Esophagus squamous epithelium (tissue), 5 donors: Measurements from ENCODE around the gene FEZ2. TPM values are rescaled to one million over a fixed set of nuclear protein-coding genes. Genes with fewer than 3 reads are reported as not detected.

ENCODE experiments used
- DNase-seq: peaks from one replicate; lab custom pipeline; 2025; lab: John Stamatoyannopoulos, UW
- H3K27ac ChIP-seq, 4 donors: fragments of 200-600 bp; sonication (generic); one replicate each; pipeline ENCODE4 v1.5.1; 2016 to 2019; ENCODE audit warnings: mild to moderate bottlenecking in 1 of 4
- H3K27me3 ChIP-seq, 4 donors: fragments of 200-600 bp; sonication (generic); 1 replicate in 3 of 4; 2 replicates in 1 of 4; pipeline versions ENCODE4 v1.5.1 to v1.6.0; 2017 to 2021; ENCODE audit warnings: antibody characterized with exemption in 1 of 4
- H3K36me3 ChIP-seq, 3 donors: fragments of 200-600 bp; sonication (generic); one replicate each; pipeline ENCODE4 v1.5.1; 2016 to 2019
- H3K4me1 ChIP-seq, 3 donors: fragments of 200-600 bp; sonication (generic); one replicate each; pipeline ENCODE4 v1.5.1; 2017 to 2019
- H3K4me3 ChIP-seq, 4 donors: fragments of 200-600 bp; sonication (generic); 1 replicate in 3 of 4; 2 replicates in 1 of 4; pipeline ENCODE4 v1.5.1; 2016 to 2019; ENCODE audit warnings: mild to moderate bottlenecking in 2 of 4, moderate library complexity in 1 of 4
- H3K9me3 ChIP-seq, 3 donors: fragments of 200-600 bp; sonication (generic); one replicate each; pipeline ENCODE4 v1.5.1; 2016 to 2019
- POLR2A ChIP-seq, 4 donors: fragments of 450-650 bp; IDR thresholded peaks; one replicate each; pipeline ENCODE4 v1.6.1; 2017; ENCODE audit warnings: antibody characterized with exemption in 4 of 4, mild to moderate bottlenecking in 4 of 4, moderate library complexity in 3 of 4
- WGBS, 2 donors: methylation state at CpG; one replicate each; pipeline ENCODE4 v1.1.5; 2018; 5-methylcytosine and 5-hydroxymethylcytosine counted together
- intact Hi-C: fragments of 100-400 bp; cut with DNase I; formaldehyde crosslinking; loops from one replicate; pipeline ENCODE4 v1.15.0; 2022
- total RNA-seq, 4 donors: library from RNA; depleted of rRNA; stranded (reverse); fragments of >200 nt; gene quantifications; one replicate each; pipeline ENCODE4 v1.1.0, GENCODE V29; 2016
- TF ChIP-seq, protein P1 (sequence below), 6 experiments: fragments of 450-650 bp in 4 of 6; fragments of 200-600 bp in 2 of 6; sonication (generic) in 2 of 6; IDR thresholded peaks; one replicate each; pipeline ENCODE4 v1.5.1; 2016 to 2019; ENCODE audit warnings: antibody characterized with exemption in 6 of 6, mild to moderate bottlenecking in 4 of 6, moderate library complexity in 4 of 6
- donor health status: DM: yes; HTN: yes; CAD: no.

The FEZ2 gene
- total RNA-seq, 4 donors from 2014 or later, result 9.2 to 34.9 (median 26.4) TPM

- no peaks in the 10 kb centered on the region for H3K27me3 ChIP-seq
- H3K36me3 ChIP-seq, result peaks cover 7 to 92% (median 15%) of the 10 kb centered on the region in 3 donors
- TF ChIP-seq POLR2A (IDR thresholded peaks at IDR 0.05), result no peak
- TF ChIP-seq, protein P1, sequence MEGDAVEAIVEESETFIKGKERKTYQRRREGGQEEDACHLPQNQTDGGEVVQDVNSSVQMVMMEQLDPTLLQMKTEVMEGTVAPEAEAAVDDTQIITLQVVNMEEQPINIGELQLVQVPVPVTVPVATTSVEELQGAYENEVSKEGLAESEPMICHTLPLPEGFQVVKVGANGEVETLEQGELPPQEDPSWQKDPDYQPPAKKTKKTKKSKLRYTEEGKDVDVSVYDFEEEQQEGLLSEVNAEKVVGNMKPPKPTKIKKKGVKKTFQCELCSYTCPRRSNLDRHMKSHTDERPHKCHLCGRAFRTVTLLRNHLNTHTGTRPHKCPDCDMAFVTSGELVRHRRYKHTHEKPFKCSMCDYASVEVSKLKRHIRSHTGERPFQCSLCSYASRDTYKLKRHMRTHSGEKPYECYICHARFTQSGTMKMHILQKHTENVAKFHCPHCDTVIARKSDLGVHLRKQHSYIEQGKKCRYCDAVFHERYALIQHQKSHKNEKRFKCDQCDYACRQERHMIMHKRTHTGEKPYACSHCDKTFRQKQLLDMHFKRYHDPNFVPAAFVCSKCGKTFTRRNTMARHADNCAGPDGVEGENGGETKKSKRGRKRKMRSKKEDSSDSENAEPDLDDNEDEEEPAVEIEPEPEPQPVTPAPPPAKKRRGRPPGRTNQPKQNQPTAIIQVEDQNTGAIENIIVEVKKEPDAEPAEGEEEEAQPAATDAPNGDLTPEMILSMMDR (IDR thresholded peaks at IDR 0.05), result no peak
- WGBS, 2 donors, result 81 to 93% methylated on average over 2 of the region's 2 CpGs
- no peaks in the 10 kb centered on the region for H3K9me3 ChIP-seq
- H3K4me3 ChIP-seq, result no peak overlapping the region
- H3K27ac ChIP-seq, result no peak overlapping the region
- intact Hi-C loops, result no loop called here
- DNase-seq, result no peak
- no peaks in the 10 kb centered on the region for H3K4me1 ChIP-seq
Measured at GRCh38 chr2:36513661-36514060, 84.3 kb downstream of the FEZ2 start.

DNA sequence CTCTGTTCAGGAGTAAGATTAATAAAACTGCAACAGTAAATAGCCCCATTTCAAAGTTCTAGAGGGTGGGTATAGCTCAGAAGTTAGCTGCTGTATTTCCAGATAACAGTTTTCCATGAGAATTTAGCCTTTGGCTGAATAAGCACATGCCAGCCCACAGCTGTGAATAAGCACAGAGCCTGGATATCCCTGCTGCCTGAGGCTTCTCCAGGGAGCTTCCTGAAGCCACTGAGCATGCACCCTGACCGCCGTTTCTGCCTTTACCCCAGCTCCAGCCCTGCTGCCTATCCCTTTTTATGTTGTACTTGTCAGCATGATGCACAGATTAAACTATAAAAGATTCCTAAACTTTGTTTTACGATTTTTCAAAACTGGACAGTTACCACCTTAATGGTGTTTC, 85.3 kb downstream of the FEZ2 start:
- Histone ChIP-seq H3K4me1 (no peaks in the 10 kb centered on the region), H3K27me3 (no peaks in the 10 kb centered on the region), H3K27ac (no peak overlapping the region), H3K36me3 (peaks cover 7 to 83% (median 15%) of the 10 kb centered on the region in 3 donors), H3K4me3 (no peak overlapping the region), H3K9me3 (no peaks in the 10 kb centered on the region)
- DNase-seq, result no peak
- 77 to 82% methylated on average over 3 of the region's 3 CpGs for WGBS, 2 donors
- intact Hi-C loops, result no loop called here
- no peak for TF ChIP-seq POLR2A (IDR thresholded peaks at IDR 0.05)
- TF ChIP-seq, protein P1 (IDR thresholded peaks at IDR 0.05), result no peak

GRCh38 chr2:36511858-36512603, 85.9 kb downstream of the FEZ2 start:
- Histone ChIP-seq H3K27me3 (no peaks in the 10 kb centered on the region), H3K27ac (no peak overlapping the region), H3K4me3 (no peak overlapping the region), H3K9me3 (no peaks in the 10 kb centered on the region), H3K36me3 (peaks cover 2 to 76% (median 9%) of the 10 kb centered on the region in 3 donors), H3K4me1 (no peaks in the 10 kb centered on the region)
- DNase-seq, result no peak
- WGBS, 2 donors, result 86% methylated on average over 9 of the region's 9 CpGs
- TF ChIP-seq, protein P1 (IDR thresholded peaks at IDR 0.05), result no peak
- no peak for TF ChIP-seq POLR2A (IDR thresholded peaks at IDR 0.05)
- intact Hi-C loops, result no loop called here

DNA sequence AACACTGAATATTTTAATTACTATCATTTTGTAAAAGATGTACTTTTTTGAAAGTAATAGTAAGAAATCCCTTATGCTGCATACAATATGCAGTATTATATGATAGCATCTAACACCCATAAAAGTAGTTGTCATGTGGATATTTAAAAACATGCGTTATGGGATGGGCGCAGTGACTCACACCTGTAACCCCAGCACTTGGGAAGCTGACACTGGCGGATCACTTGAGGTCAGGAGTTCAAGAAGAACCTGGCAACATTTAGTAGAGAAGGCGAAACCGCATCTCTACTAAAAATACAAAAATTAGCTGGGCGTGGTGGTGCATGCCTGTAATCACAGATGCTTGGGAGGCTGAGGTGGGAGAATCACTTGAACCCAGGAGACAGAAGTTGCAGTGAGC, 88.9 kb downstream of the FEZ2 start:
- intact Hi-C loops, result loop anchor here (5.0 kb wide), 1 partner anchor 157 kb away; no protein-coding TSS in a partner anchor
- Histone ChIP-seq H3K9me3 (no peaks in the 10 kb centered on the region), H3K27ac (no peak overlapping the region), H3K4me3 (no peak overlapping the region), H3K27me3 (no peaks in the 10 kb centered on the region), H3K36me3 (peaks cover 0 to 59% (median 8%) of the 10 kb centered on the region in 3 donors), H3K4me1 (no peaks in the 10 kb centered on the region)
- TF ChIP-seq, protein P1 (IDR thresholded peaks at IDR 0.05), result no peak
- TF ChIP-seq POLR2A (IDR thresholded peaks at IDR 0.05), result no peak
- no peak for DNase-seq
- 73 to 79% methylated on average over 6 of the region's 6 CpGs for WGBS, 2 donors

DNA sequence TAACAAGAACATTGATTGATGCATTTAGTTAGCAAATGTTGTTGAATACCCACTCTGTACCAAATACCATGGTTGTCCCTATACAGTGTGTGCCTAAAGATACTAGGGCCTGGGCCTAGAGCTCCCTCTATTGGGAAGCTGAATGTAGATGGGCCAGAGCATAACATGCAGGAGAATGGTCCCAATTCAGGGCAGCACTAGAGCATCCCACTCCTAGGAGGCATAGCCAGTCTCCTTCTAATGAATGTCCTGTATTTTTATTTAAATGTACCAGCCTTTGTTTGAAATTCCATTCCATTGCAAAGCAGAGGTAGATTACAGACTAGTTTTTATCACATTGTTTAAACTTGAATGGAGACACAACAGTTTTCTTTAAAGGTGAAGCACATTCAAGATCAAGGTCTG, 90.6 kb downstream of the FEZ2 start:
- Histone ChIP-seq H3K4me3 (no peak overlapping the region), H3K27ac (no peak overlapping the region)
- DNase-seq, result no peak

More for the DNA sequence above, 90.6 kb downstream of the FEZ2 start:
- peaks cover 0 to 59% (median 0%) of the 10 kb centered on the region in 3 donors for H3K36me3 ChIP-seq
- no peak for TF ChIP-seq POLR2A (IDR thresholded peaks at IDR 0.05)
- TF ChIP-seq, protein P1 (IDR thresholded peaks at IDR 0.05), result peak; percentile 37 to 76 (median 62)
- H3K27me3 ChIP-seq, result no peaks in the 10 kb centered on the region
- no peaks in the 10 kb centered on the region for H3K9me3 ChIP-seq
- intact Hi-C loops, result loop anchor here (5.0 kb wide), 1 partner anchor 155 kb away; no protein-coding TSS in a partner anchor
- H3K4me1 ChIP-seq, result no peaks in the 10 kb centered on the region
